Naive thymus-derived CD4-positive, alpha-beta T cell (primary cell): ENCODE data around the gene CA11. TPM values are rescaled to one million over a fixed set of nuclear protein-coding genes. Genes with fewer than 3 reads are reported as not detected.
A peak's percentile ranks its signal among the peaks of the same experiment; 100 is the strongest.

Experiments
- ATAC-seq: fragments of 150-1000 bp; cut with Tn5 transposase; 2 replicates; pipeline ENCODE4 v1.10.0; 2021; ENCODE audit warnings: mild to moderate bottlenecking, moderate library complexity
- CTCF ChIA-PET: fragments of 350-600 bp; sonication (Branson Sonifier 250); formaldehyde crosslinking; loops from one replicate; lab custom pipeline; 2021; ENCODE audit warnings: antibody characterized with exemption; lab: Charles Lee
- POLR2A ChIA-PET: fragments of 350-600 bp; sonication (Branson Sonifier 250); formaldehyde crosslinking; loops from one replicate; lab custom pipeline; 2021; ENCODE audit warnings: antibody characterized with exemption, inconsistent platforms; lab: Charles Lee
- DNase-seq, 9 donors: peaks; one replicate each; pipeline versions ENCODE4 v3.0.0 to v3.0.0-alpha.2; 2020 to 2022; ENCODE audit warnings: mixed read lengths in 1 of 9
- H3K27ac ChIP-seq: one replicate; pipeline ENCODE4 v1.7.0; 2013; ENCODE audit warnings: mild to moderate bottlenecking, low read depth, low read length, moderate library complexity
- H3K27me3 ChIP-seq, 2 donors: one replicate each; pipeline ENCODE4 v1.7.0; 2013; ENCODE audit warnings: low read length in 2 of 2, mild to moderate bottlenecking in 2 of 2, moderate library complexity in 2 of 2; ENCODE audit not compliant: control insufficient read depth in 2 of 2, insufficient read depth in 2 of 2
- H3K36me3 ChIP-seq, 3 experiments: 1 replicate in 2 of 3; 2 replicates in 1 of 3; pipeline ENCODE4 v1.7.0; 2013; ENCODE audit warnings: low read length in 3 of 3, mild to moderate bottlenecking in 3 of 3, moderate library complexity in 1 of 3; ENCODE audit not compliant: insufficient read depth in 3 of 3, control insufficient read depth in 2 of 3
- H3K4me1 ChIP-seq, 2 donors: one replicate each; pipeline ENCODE4 v1.7.0; 2013; ENCODE audit warnings: low read length in 2 of 2, mild to moderate bottlenecking in 2 of 2, moderate library complexity in 1 of 2; ENCODE audit not compliant: control insufficient read depth in 2 of 2, insufficient read depth in 2 of 2
- H3K4me3 ChIP-seq: 2 replicates; pipeline ENCODE4 v1.7.0; 2013; ENCODE audit warnings: mild to moderate bottlenecking, low read length
- H3K9me3 ChIP-seq, 3 experiments: 1 replicate in 2 of 3; 2 replicates in 1 of 3; pipeline ENCODE4 v1.7.0; 2013; ENCODE audit warnings: low read length in 3 of 3; ENCODE audit not compliant: control insufficient read depth in 2 of 3
- H3K27ac Mint-ChIP-seq, 9 donors: one replicate each; pipeline ENCODE4 v1.8.0; 2020 to 2022; ENCODE audit warnings: mixed read lengths in 9 of 9, mild to moderate bottlenecking in 8 of 9, moderate library complexity in 5 of 9, inconsistent platforms in 2 of 9
- H3K27me3 Mint-ChIP-seq, 5 donors: one replicate each; pipeline ENCODE4 v1.8.0; 2021 to 2022; ENCODE audit warnings: mixed read lengths in 5 of 5, mild to moderate bottlenecking in 1 of 5
- H3K36me3 Mint-ChIP-seq, 5 donors: one replicate each; pipeline ENCODE4 v1.8.0; 2020 to 2022; ENCODE audit warnings: mixed read lengths in 5 of 5, mild to moderate bottlenecking in 3 of 5, inconsistent platforms in 1 of 5
- H3K4me1 Mint-ChIP-seq, 7 donors: one replicate each; pipeline ENCODE4 v1.8.0; 2020 to 2022; ENCODE audit warnings: mixed read lengths in 7 of 7, mild to moderate bottlenecking in 3 of 7, inconsistent platforms in 1 of 7
- H3K4me3 Mint-ChIP-seq, 10 donors: one replicate each; pipeline ENCODE4 v1.8.0; 2020 to 2022; ENCODE audit warnings: mild to moderate bottlenecking in 10 of 10, mixed read lengths in 10 of 10, moderate library complexity in 6 of 10, inconsistent platforms in 2 of 10
- H3K9me3 Mint-ChIP-seq, 11 donors: one replicate each; pipeline ENCODE4 v1.8.0; 2020 to 2022; ENCODE audit warnings: mixed read lengths in 11 of 11, mild to moderate bottlenecking in 4 of 11, inconsistent platforms in 1 of 11, moderate library complexity in 1 of 11
- intact Hi-C, 2 donors: fragments of 100-400 bp; cut with micrococcal nuclease; formaldehyde crosslinking; loops; one replicate each; pipeline ENCODE4 v1.15.1; 2023
- polyA plus RNA-seq, 2 donors: library from polyadenylated mRNA; unstranded; fragments of 300-500 nt; fragmentation: Illumina TruSeq; gene quantifications; one replicate each; pipeline ENCODE4 v1.2.3, GENCODE V29; 2021
- total RNA-seq, 6 experiments: library from RNA in 5 of 6; stranded (reverse) in 5 of 6; gene quantifications; 1 replicate in 5 of 6; 2 replicates in 1 of 6; pipeline ENCODE4 v1.2.3 and lab custom pipeline; 2021 to 2026

The CA11 gene
- total and polyA plus RNA-seq, 7 experiments from 2014 or later, result 6.3 to 20.5 (median 10.8) TPM

DNA sequence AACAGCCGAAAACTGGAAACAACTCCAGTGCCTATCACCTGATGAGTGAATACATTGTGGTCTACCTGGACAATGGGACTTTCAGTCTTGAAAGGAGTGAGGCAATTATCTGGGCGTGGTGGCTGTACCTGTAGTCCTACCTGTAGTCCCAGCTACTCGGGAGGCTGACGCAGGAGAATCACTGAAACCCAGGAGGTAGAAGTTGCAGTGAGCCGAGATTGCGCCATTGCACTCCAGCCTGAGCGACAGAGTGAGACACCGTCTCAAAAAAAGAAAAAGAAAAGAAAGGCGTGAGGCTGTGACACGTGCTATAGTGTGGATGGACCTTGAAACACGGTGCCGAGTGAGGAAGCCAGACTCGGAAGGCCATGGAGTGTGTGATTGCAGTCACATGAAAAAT is 30.9 kb upstream of the CA11 start:
- no peaks in the 10 kb centered on the region for H3K27me3 ChIP-seq
- no peak overlapping the region for H3K27ac Mint-ChIP-seq
- ChIA-PET CTCF (interaction anchor here (5.3 kb wide), 1 partner anchor 31 kb away, joined by 43 read pairs; the partner anchor contains the start of gene CA11), POLR2A (interaction anchor here (1.9 to 2.2 kb wide), 2 partner anchors 39 to 61 kb away, joined by 5 to 6 read pairs; no protein-coding TSS in a partner anchor)
- intact Hi-C loops, result loop anchor here in 1 of 2 donors (5.0 kb wide), 1 partner anchor 40 kb away; the partner anchor contains the start of gene DBP
- no peaks in the 10 kb centered on the region for H3K36me3 ChIP-seq
- no peak overlapping the region for H3K4me3 ChIP-seq
- no peaks in the 10 kb centered on the region for H3K27me3 Mint-ChIP-seq
- H3K9me3 ChIP-seq, result no peaks in the 10 kb centered on the region
- no peak for ATAC-seq
- DNase-seq, result no peak
- no peaks in the 10 kb centered on the region for H3K36me3 Mint-ChIP-seq
- no peaks in the 10 kb centered on the region for H3K9me3 Mint-ChIP-seq
- H3K4me1 Mint-ChIP-seq, result peaks cover 3 to 8% (median 7%) of the 10 kb centered on the region in 7 donors
- H3K4me1 ChIP-seq, result peaks cover 6 to 7% of the 10 kb centered on the region in 2 donors
- no peak overlapping the region for H3K4me3 Mint-ChIP-seq
- no peak overlapping the region for H3K27ac ChIP-seq

DNA sequence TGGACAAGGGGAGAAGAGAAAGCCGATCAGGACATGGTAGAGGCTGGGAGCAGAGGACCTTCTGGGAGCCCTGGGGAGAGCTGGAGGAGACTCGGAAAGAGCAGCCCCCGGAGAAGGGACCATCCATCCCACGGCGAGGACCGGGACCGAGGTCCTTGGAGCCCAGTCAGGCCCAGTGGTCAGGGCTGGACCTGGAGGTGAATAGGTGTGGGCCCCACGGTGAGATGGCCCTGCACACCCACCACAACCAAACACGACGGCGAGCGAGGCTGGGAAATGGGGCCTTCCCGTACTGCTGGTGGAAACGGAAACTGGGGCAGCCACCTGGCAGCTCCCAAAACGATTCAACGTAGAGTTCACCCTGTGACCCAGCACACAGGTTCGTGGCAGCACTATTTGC is 30.5 kb upstream of the CA11 start:
- H3K27me3 Mint-ChIP-seq, result no peaks in the 10 kb centered on the region
- no peaks in the 10 kb centered on the region for H3K9me3 Mint-ChIP-seq
- ATAC-seq, result no peak
- ChIA-PET POLR2A (interaction anchor here (1.9 to 3.1 kb wide), 3 partner anchors 31 to 62 kb away, joined by 5 to 14 read pairs (median 6); partner anchors contain the start of gene CA11), CTCF (interaction anchor here (1.2 to 5.3 kb wide), 2 partner anchors 23 to 31 kb away, joined by 4 to 43 read pairs; partner anchors contain the start of gene CA11)
- no peaks in the 10 kb centered on the region for H3K9me3 ChIP-seq
- no peak overlapping the region for H3K4me3 Mint-ChIP-seq
- no peak overlapping the region for H3K27ac Mint-ChIP-seq
- intact Hi-C loops, result loop anchor here in 1 of 2 donors (5.0 kb wide), 1 partner anchor 39 kb away; the partner anchor contains the start of gene DBP
- no peaks in the 10 kb centered on the region for H3K36me3 ChIP-seq
- H3K36me3 Mint-ChIP-seq, result no peaks in the 10 kb centered on the region
- no peak overlapping the region for H3K4me3 ChIP-seq
- DNase-seq, result no peak
- H3K27ac ChIP-seq, result no peak overlapping the region
- peaks cover 6 to 7% of the 10 kb centered on the region in 2 donors for H3K4me1 ChIP-seq
- no peaks in the 10 kb centered on the region for H3K27me3 ChIP-seq
- H3K4me1 Mint-ChIP-seq, result peaks cover 3 to 8% (median 7%) of the 10 kb centered on the region in 7 donors

DNA sequence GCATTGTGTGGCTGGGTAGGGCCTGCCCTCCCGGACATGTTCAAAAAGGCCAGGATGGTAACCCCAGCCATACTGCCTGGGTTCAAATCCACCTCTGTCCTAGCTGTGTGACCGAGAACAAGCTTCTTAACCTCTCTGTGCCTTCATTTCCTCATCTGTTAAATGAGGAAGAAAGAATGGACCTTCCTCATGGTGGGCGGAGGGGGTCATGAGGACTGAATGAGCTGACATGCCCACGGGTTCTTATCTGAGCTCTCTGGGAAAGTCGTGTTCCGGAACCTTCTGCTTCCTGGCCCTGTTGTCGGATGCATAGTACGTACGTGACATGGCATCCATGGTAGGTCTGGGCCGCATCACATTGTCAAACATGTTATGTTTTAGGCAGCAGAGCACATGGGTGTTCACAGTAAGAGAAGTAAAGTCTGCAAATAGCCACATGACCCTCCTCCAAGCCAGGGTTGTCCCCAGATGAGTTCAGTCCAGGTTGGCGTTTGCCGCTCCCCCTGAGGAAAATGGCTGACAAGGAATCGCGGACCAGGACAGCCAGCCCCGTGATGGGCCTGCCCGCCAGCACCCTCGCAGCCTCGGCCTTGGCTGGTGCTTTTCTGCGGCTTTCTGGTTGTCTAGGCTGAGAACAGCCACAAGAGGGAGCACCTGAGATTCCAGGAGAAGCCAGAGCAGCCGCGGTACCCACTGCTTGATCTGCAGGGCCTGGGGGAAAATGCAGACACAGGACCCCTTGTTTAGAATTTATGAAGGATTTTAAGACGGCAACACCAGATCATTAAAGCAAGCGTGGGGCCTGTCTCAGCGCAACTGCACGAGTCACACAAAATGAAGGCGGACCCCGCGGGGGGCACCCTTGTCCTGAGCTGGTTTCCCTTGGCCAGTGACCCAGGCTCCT is 29.2 kb upstream of the CA11 start:
- H3K27me3 Mint-ChIP-seq, result no peaks in the 10 kb centered on the region
- H3K4me1 ChIP-seq, result peaks cover 6 to 7% of the 10 kb centered on the region in 2 donors
- no peak overlapping the region for H3K4me3 ChIP-seq
- no peaks in the 10 kb centered on the region for H3K9me3 ChIP-seq
- ChIA-PET CTCF (interaction anchor here (0.6 to 5.3 kb wide), 9 partner anchors 10 to 509 kb away, joined by 3 to 43 read pairs (median 4); partner anchors contain the start of gene CA11), POLR2A (interaction anchor here (0.7 to 3.1 kb wide), 7 partner anchors 10 to 72 kb away, joined by 3 to 14 read pairs (median 3); partner anchors contain the start of genes CA11, IZUMO1 and SPHK2)
- no peaks in the 10 kb centered on the region for H3K36me3 ChIP-seq
- H3K27me3 ChIP-seq, result no peaks in the 10 kb centered on the region
- H3K36me3 Mint-ChIP-seq, result no peaks in the 10 kb centered on the region
- peak; percentile 94 for ATAC-seq
- intact Hi-C loops, result loop anchor here (1.0 to 5.0 kb wide), 8 partner anchors 14 to 169 kb away; partner anchors contain the start of genes CA11 (in 2 of the 2), DBP (in 1 of the 2), RPL18 (in 1 of the 2) and SPHK2 (in 1 of the 2)
- peak overlapping the region in 1 of 10 donors; percentile 47 for H3K4me3 Mint-ChIP-seq
- H3K27ac Mint-ChIP-seq, result peak overlapping the region in 7 of 9 donors; percentile 11 to 79 (median 49)
- peak; percentile 57 to 81 (median 72) for DNase-seq
- H3K27ac ChIP-seq, result no peak overlapping the region
- peaks cover 3 to 8% (median 7%) of the 10 kb centered on the region in 7 donors for H3K4me1 Mint-ChIP-seq
- no peaks in the 10 kb centered on the region for H3K9me3 Mint-ChIP-seq

DNA sequence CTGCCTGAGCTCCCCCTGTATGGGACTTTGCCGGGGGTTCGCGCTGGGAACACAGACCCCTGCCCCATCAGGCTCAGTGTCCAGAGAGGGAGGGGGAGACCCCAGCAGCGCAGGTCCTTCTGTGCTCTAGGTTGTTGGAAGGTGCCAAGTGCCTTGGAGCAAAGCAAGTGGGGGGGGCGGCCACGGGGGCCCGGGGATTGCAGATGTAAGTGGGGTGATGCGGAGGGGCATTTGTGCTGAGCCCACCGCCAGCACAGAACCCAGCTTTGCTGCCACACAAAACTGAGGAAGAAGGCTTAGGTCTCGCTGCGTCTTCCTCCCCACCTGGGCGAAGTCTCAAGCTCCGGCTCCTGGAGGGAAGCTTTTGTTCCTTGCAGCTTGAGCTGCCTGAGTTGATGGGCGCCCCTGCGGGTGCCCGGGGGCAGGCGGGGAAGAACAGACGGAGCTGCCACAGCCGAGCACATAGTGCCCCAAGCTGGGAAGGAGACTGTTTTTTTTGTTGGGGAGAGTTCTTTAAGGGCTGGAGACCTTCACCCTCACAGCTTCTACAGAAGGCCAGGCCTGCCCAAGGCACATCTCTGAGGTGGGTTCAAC is 28.3 kb upstream of the CA11 start:
- no peak overlapping the region for H3K27ac ChIP-seq
- H3K9me3 Mint-ChIP-seq, result peaks cover 0 to 7% (median 0%) of the 10 kb centered on the region in 11 donors
- H3K36me3 Mint-ChIP-seq, result peaks cover 0 to 5% (median 0%) of the 10 kb centered on the region in 5 donors
- no peak overlapping the region for H3K27ac Mint-ChIP-seq
- intact Hi-C loops, result loop anchor here in 1 of 2 donors (2.0 kb wide), 2 partner anchors 14 to 56 kb away; partner anchors contain the start of genes RPL18 and SPHK2
- ATAC-seq, result no peak
- H3K27me3 Mint-ChIP-seq, result no peaks in the 10 kb centered on the region
- no peaks in the 10 kb centered on the region for H3K27me3 ChIP-seq
- POLR2A ChIA-PET, result interaction anchor here (1.1 to 3.1 kb wide), 4 partner anchors 17 to 73 kb away, joined by 3 to 14 read pairs (median 3); partner anchors contain the start of genes CA11 and IZUMO1
- no peaks in the 10 kb centered on the region for H3K36me3 ChIP-seq
- H3K4me3 Mint-ChIP-seq, result no peak overlapping the region
- peaks cover 6 to 7% of the 10 kb centered on the region in 2 donors for H3K4me1 ChIP-seq
- no peak for DNase-seq
- no peaks in the 10 kb centered on the region for H3K9me3 ChIP-seq
- peaks cover 6 to 8% (median 8%) of the 10 kb centered on the region in 7 donors for H3K4me1 Mint-ChIP-seq
- CTCF ChIA-PET, result interaction anchor here (0.6 to 5.3 kb wide), 7 partner anchors 10 to 509 kb away, joined by 3 to 43 read pairs (median 4); partner anchors contain the start of gene CA11
- H3K4me3 ChIP-seq, result no peak overlapping the region

DNA sequence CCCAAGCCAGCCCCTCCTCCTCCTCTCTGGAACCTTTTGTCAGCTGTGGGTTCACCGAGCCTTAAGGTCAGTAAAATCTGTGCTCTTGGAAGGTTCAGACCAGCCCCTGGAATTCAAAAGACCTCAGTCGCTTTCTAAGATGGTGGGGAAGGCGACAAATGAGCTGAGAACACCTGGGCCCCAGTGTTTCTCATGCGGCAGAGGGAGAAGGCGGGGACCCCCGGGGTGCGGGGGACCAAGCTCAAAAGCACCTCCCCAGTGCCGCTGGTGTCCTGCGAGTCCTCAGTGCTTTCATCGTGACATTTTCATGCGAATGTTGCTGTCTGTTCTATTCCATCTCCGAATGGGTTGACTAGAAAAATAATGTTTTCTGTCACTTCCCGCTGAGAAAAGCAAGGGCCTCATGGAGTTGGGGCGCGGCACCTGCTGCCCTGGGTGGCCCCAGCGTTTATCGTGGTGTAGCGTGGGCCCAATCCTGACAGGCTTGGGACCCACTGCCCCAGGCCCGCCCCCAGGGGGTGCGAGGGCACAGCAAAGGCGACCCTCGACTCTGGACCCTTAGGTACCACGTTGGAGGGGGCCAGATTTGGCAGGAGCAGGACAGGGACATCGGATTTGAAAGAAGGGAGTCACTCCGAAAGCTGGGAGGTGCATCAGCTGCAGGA is 27.6 kb upstream of the CA11 start:
- Histone ChIP-seq H3K4me1 (peaks cover 6 to 7% of the 10 kb centered on the region in 2 donors), H3K27me3 (no peaks in the 10 kb centered on the region), H3K27ac (no peak overlapping the region), H3K36me3 (no peaks in the 10 kb centered on the region), H3K4me3 (no peak overlapping the region), H3K9me3 (no peaks in the 10 kb centered on the region)
- H3K9me3 Mint-ChIP-seq, result peaks cover 0 to 11% (median 0%) of the 10 kb centered on the region in 11 donors
- peaks cover 6 to 8% (median 8%) of the 10 kb centered on the region in 7 donors for H3K4me1 Mint-ChIP-seq
- ChIA-PET POLR2A (interaction anchor here (1.1 to 3.1 kb wide), 3 partner anchors 28 to 74 kb away, joined by 3 to 14 read pairs (median 3); partner anchors contain the start of genes CA11 and IZUMO1), CTCF (interaction anchor here (0.7 to 5.3 kb wide), 3 partner anchors 19 to 28 kb away, joined by 4 to 43 read pairs (median 8); partner anchors contain the start of genes CA11 and FUT2)
- no peak overlapping the region for H3K27ac Mint-ChIP-seq
- intact Hi-C loops, result loop anchor here in 1 of 2 donors (2.0 kb wide), 2 partner anchors 13 to 55 kb away; partner anchors contain the start of genes RPL18 and SPHK2
- peaks cover 0 to 5% (median 0%) of the 10 kb centered on the region in 5 donors for H3K36me3 Mint-ChIP-seq
- ATAC-seq (no peak), DNase-seq (no peak)
- H3K4me3 Mint-ChIP-seq, result no peak overlapping the region
- H3K27me3 Mint-ChIP-seq, result no peaks in the 10 kb centered on the region
